WTC11 (cell line): ENCODE results near the gene ME2. TPM values are rescaled to one million over a fixed set of nuclear protein-coding genes. Genes with fewer than 3 reads are reported as not detected.
"Not testable (repeated sequence)": the region's sequence is repeated elsewhere in the genome, so short reads cannot be mapped to it uniquely, and the experiment has no call there.

ENCODE experiments used
- ATAC-seq: fragments of 200-7000 bp; cut with Tn5 transposase; 2 replicates; pipeline ENCODE4 v1.10.0; 2021; ENCODE audit warnings: mild to moderate bottlenecking, moderate library complexity
- CTCF ChIA-PET: fragments of 300-600 bp; sonication (Branson Sonifier 250); formaldehyde crosslinking; loops from one replicate; lab custom pipeline; 2021; ENCODE audit warnings: antibody characterized with exemption; lab: Charles Lee
- POLR2A ChIA-PET: fragments of 350-600 bp; sonication (Branson Sonifier 250); formaldehyde crosslinking; loops from one replicate; lab custom pipeline; 2021; ENCODE audit warnings: antibody characterized with exemption; lab: Charles Lee
- DNase-seq: peaks from one replicate; pipeline ENCODE4 v3.0.0; 2021; ENCODE audit warnings: low spot score
- H3K27ac Mint-ChIP-seq: 2 replicates; pipeline ENCODE4 v1.8.0; 2021; ENCODE audit warnings: mixed read lengths
- H3K27me3 Mint-ChIP-seq: 2 replicates; pipeline ENCODE4 v1.8.0; 2021; ENCODE audit warnings: low read depth, mild to moderate bottlenecking, moderate library complexity, mixed read lengths
- H3K36me3 Mint-ChIP-seq: 2 replicates; pipeline ENCODE4 v1.8.0; 2021; ENCODE audit warnings: mixed read lengths
- H3K4me1 Mint-ChIP-seq: 2 replicates; pipeline ENCODE4 v1.8.0; 2022; ENCODE audit warnings: mixed read lengths
- H3K4me3 Mint-ChIP-seq: 2 replicates; pipeline ENCODE4 v1.8.0; 2021; ENCODE audit warnings: mild to moderate bottlenecking, moderate library complexity, mixed read lengths
- H3K9me3 Mint-ChIP-seq: 2 replicates; pipeline ENCODE4 v1.8.0; 2021; ENCODE audit warnings: mixed read lengths
- ETV6 ChIP-seq: sonication (generic); formaldehyde crosslinking; IDR thresholded peaks from 2 replicates; pipeline ENCODE4 v1.8.1; 2022; ENCODE audit warnings: mild to moderate bottlenecking, missing genetic modification reagents
- HMGXB4 ChIP-seq: sonication (generic); formaldehyde crosslinking; IDR thresholded peaks from 2 replicates; pipeline ENCODE4 v1.8.1; 2023; ENCODE audit warnings: mild to moderate bottlenecking, moderate library complexity, missing genetic modification reagents
- JAZF1 ChIP-seq: fragments of 250-450 bp; sonication (Bioruptor Pico); IDR thresholded peaks from 2 replicates; pipeline ENCODE4 v1.9.0; 2021; ENCODE audit warnings: moderate library complexity, mild to moderate bottlenecking, inconsistent platforms
- MLX ChIP-seq: sonication (generic); formaldehyde crosslinking; IDR thresholded peaks from 2 replicates; pipeline ENCODE4 v1.8.1; 2023; ENCODE audit warnings: mild to moderate bottlenecking, missing genetic modification reagents, moderate library complexity
- MYBL2 ChIP-seq: sonication (generic); formaldehyde crosslinking; IDR thresholded peaks from 2 replicates; pipeline ENCODE4 v1.8.1; 2023; ENCODE audit warnings: mild to moderate bottlenecking, moderate library complexity, missing genetic modification reagents
- NFE2L1 ChIP-seq: sonication (generic); formaldehyde crosslinking; IDR thresholded peaks from 2 replicates; pipeline ENCODE4 v1.8.1; 2023; ENCODE audit warnings: missing genetic modification reagents
- TP53 ChIP-seq: sonication (generic); formaldehyde crosslinking; IDR thresholded peaks from 2 replicates; pipeline ENCODE4 v1.8.1; 2023; ENCODE audit warnings: mild to moderate bottlenecking, missing genetic modification reagents
- USF2 ChIP-seq: sonication (generic); formaldehyde crosslinking; IDR thresholded peaks from 2 replicates; pipeline ENCODE4 v1.8.1; 2023; ENCODE audit warnings: mild to moderate bottlenecking, missing genetic modification reagents, moderate library complexity
- ZNF121 ChIP-seq: sonication (generic); formaldehyde crosslinking; IDR thresholded peaks from 2 replicates; pipeline ENCODE4 v1.8.0; 2023; ENCODE audit warnings: missing genetic modification reagents
- ZNF138 ChIP-seq: sonication (generic); formaldehyde crosslinking; conservative IDR thresholded peaks from 2 replicates; pipeline ENCODE4 v1.8.1; 2022; ENCODE audit warnings: mild to moderate bottlenecking, moderate library complexity, missing genetic modification reagents
- ZNF219 ChIP-seq: sonication (generic); formaldehyde crosslinking; IDR thresholded peaks from 2 replicates; pipeline ENCODE4 v1.8.0; 2023; ENCODE audit warnings: missing genetic modification reagents, mild to moderate bottlenecking, borderline replicate concordance
- ZNF281 ChIP-seq: sonication (generic); formaldehyde crosslinking; IDR thresholded peaks from 2 replicates; pipeline ENCODE4 v1.8.0; 2023; ENCODE audit warnings: mild to moderate bottlenecking, missing genetic modification reagents
- ZNF396 ChIP-seq: fragments of 250-450 bp; sonication (Bioruptor Pico); IDR thresholded peaks from 2 replicates; pipeline ENCODE4 v1.8.0; 2021; ENCODE audit warnings: mild to moderate bottlenecking, moderate library complexity, borderline replicate concordance
- total RNA-seq: library from RNA; stranded (reverse); gene quantifications from 3 replicates; pipeline ENCODE4 v1.2.3, GENCODE V29; 2021
- TF ChIP-seq, protein P1 (sequence below): sonication (generic); formaldehyde crosslinking; IDR thresholded peaks from 2 replicates; pipeline ENCODE4 v1.8.1; 2022; ENCODE audit warnings: mild to moderate bottlenecking, missing genetic modification reagents, moderate library complexity, borderline replicate concordance
- TF ChIP-seq, protein P2 (sequence below): sonication (generic); formaldehyde crosslinking; IDR thresholded peaks from 2 replicates; pipeline ENCODE4 v1.8.0; 2022; ENCODE audit warnings: missing genetic modification reagents

ME2 gene
- total RNA-seq, 1 experiment from 2014 or later, result 57.0 TPM

GRCh38 chr18:50832754-50833153, 46.2 kb upstream of the ME2 start:
- Mint-ChIP-seq H3K36me3 (no peaks in the 10 kb centered on the region), H3K4me3 (no peak overlapping the region), H3K9me3 (no peaks in the 10 kb centered on the region), H3K27me3 (no peaks in the 10 kb centered on the region), H3K4me1 (peaks cover 9% of the 10 kb centered on the region), H3K27ac (no peak overlapping the region)
- ChIA-PET CTCF (interaction anchor here (0.6 kb wide), 1 partner anchor 340 kb away, joined by 4 read pairs; no protein-coding TSS in a partner anchor), POLR2A (no interaction called here)
- no peak for ATAC-seq
- DNase-seq, result no peak
- TF ChIP-seq JAZF1 (CRISPR knock-in tag) (no peak), ZNF138 (CRISPR knock-in tag) (no peak), ZNF121 (CRISPR knock-in tag) (no peak), HMGXB4 (CRISPR knock-in tag) (no peak), TP53 (CRISPR knock-in tag) (no peak), ZNF219 (no peak), ZNF281 (CRISPR knock-in tag) (no peak), MYBL2 (CRISPR knock-in tag) (no peak), NFE2L1 (CRISPR knock-in tag) (no peak), ETV6 (CRISPR knock-in tag) (no peak), ZNF396 (CRISPR knock-in tag) (no peak), MLX (CRISPR knock-in tag) (no peak), USF2 (no peak)
- TF ChIP-seq, protein P1, sequence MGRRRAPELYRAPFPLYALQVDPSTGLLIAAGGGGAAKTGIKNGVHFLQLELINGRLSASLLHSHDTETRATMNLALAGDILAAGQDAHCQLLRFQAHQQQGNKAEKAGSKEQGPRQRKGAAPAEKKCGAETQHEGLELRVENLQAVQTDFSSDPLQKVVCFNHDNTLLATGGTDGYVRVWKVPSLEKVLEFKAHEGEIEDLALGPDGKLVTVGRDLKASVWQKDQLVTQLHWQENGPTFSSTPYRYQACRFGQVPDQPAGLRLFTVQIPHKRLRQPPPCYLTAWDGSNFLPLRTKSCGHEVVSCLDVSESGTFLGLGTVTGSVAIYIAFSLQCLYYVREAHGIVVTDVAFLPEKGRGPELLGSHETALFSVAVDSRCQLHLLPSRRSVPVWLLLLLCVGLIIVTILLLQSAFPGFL (CRISPR knock-in tag), result no peak
- TF ChIP-seq, protein P2, sequence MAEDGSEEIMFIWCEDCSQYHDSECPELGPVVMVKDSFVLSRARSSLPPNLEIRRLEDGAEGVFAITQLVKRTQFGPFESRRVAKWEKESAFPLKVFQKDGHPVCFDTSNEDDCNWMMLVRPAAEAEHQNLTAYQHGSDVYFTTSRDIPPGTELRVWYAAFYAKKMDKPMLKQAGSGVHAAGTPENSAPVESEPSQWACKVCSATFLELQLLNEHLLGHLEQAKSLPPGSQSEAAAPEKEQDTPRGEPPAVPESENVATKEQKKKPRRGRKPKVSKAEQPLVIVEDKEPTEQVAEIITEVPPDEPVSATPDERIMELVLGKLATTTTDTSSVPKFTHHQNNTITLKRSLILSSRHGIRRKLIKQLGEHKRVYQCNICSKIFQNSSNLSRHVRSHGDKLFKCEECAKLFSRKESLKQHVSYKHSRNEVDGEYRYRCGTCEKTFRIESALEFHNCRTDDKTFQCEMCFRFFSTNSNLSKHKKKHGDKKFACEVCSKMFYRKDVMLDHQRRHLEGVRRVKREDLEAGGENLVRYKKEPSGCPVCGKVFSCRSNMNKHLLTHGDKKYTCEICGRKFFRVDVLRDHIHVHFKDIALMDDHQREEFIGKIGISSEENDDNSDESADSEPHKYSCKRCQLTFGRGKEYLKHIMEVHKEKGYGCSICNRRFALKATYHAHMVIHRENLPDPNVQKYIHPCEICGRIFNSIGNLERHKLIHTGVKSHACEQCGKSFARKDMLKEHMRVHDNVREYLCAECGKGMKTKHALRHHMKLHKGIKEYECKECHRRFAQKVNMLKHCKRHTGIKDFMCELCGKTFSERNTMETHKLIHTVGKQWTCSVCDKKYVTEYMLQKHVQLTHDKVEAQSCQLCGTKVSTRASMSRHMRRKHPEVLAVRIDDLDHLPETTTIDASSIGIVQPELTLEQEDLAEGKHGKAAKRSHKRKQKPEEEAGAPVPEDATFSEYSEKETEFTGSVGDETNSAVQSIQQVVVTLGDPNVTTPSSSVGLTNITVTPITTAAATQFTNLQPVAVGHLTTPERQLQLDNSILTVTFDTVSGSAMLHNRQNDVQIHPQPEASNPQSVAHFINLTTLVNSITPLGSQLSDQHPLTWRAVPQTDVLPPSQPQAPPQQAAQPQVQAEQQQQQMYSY (CRISPR knock-in tag), result no peak

DNA sequence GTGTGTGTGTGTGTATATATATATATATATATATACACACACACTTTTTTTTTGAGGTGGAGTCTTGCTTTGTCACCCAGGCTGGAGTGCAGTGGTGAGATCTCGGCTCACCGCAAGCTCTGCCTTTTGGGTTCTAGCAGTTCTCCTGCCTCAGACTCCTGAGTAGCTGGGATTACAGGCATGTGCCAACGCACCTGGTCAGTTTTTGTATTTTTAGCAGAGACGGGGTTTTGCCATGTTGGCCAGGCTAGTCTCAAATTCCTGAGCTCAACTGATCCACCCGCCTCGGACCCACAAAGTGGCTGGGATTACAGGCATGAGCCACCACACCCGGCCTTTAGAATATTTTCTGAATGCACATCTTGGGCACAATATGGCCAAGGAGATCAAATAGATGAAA, 45.4 kb upstream of the ME2 start:
- H3K27ac Mint-ChIP-seq, H3K4me1 Mint-ChIP-seq, H3K4me3 Mint-ChIP-seq, DNase-seq, H3K9me3 Mint-ChIP-seq, ATAC-seq, H3K36me3 Mint-ChIP-seq, CTCF ChIA-PET, POLR2A ChIA-PET, H3K27me3 Mint-ChIP-seq: not testable (repeated sequence)
